Suprapubic skin (tissue), 3 donors: Measurements from ENCODE around the gene SLC28A1.

Source experiments
- CTCF ChIP-seq, 2 donors: fragments of 200-600 bp in 1 of 2; fragments of 450-650 bp in 1 of 2; sonication (generic) in 1 of 2; IDR thresholded peaks; one replicate each; pipeline ENCODE4 v1.5.1; 2016 to 2019; ENCODE audit warnings: antibody characterized with exemption in 2 of 2, mild to moderate bottlenecking in 1 of 2, moderate library complexity in 1 of 2
- POLR2AphosphoS5 ChIP-seq, 3 donors: sonication (generic); formaldehyde crosslinking; IDR thresholded peaks; one replicate each; pipeline ENCODE4 v1.6.1; 2017; ENCODE audit warnings: antibody characterized with exemption in 3 of 3

DNA sequence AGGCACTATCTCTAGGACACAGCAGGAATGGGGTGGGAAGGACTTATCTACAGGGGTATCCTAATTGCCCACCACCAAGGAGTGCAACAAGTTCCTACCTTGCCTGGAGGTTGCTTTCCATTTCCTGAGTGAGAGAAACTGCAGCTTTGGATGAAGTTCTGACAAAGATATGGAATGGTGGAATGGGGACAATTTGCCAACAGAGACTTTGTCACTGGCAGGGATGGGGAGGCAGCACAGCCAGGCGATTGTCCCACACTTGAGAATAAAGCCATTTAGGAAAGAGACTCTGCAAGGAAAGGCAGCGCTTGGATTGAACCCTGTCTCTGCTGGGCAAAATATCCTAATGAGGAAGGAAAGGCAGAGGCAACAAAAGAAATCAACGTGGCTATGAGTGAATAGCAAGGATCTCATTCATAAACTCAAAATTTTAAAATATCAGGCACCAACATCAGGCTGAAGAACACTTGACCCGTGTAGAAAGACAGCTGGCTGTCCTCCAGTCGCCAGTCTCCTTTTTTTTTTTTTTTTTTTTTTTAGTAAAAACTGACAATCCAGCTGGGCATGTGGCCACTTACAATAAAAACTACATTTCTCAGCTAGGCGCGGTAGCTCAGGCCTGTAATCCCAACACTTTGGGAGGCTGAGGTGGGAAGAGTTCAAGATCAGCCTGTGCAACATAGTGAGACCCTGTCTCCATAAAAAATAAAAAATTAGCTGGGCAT is 65.5 kb downstream of the SLC28A1 start:
- TF ChIP-seq CTCF (IDR thresholded peaks at IDR 0.05) = no peak
- TF ChIP-seq POLR2AphosphoS5 (IDR thresholded peaks at IDR 0.05) = no peak
